Measurements from ENCODE around the gene SEC31B. TPM values are rescaled to one million over a fixed set of nuclear protein-coding genes. Genes with fewer than 3 reads are reported as not detected.

Gene SEC31B
- total RNA-seq, 4 donors from 2014 or later, result 12.7 to 24.9 (median 17.5) TPM

DNA sequence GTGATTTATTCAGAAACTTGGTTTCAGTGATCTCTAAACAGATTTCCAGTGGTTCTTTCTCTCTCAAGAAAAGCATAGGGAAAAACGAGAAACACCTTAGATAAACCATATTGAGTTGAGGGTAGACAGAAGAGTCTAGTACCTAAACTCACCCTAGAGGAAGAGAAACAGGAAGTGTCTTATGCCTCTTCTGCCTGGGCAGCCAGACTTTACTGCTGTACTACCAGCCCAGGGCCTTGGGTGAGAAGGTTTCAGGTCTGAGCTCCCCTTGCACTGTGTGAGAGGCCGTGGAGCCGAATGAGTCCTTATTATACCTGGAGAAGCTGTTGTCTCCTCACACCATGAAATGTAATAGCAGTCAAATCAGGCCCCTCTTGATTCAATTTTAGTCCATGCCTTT lies 34.3 kb upstream of the SEC31B start:
- no peak overlapping the region for H3K4me3 ChIP-seq
- no peaks in the 10 kb centered on the region for H3K9me3 ChIP-seq
- H3K27ac ChIP-seq, result no peak overlapping the region
- no peaks in the 10 kb centered on the region for H3K27me3 ChIP-seq
- DNase-seq (ENCODE audit: low spot score in 2 of 2), result no peak
- WGBS, 2 donors, result 95 to 99% methylated on average over 3 of the region's 3 CpGs
- TF ChIP-seq POLR2A (IDR thresholded peaks at IDR 0.05), result no peak
- TF ChIP-seq, protein P1, sequence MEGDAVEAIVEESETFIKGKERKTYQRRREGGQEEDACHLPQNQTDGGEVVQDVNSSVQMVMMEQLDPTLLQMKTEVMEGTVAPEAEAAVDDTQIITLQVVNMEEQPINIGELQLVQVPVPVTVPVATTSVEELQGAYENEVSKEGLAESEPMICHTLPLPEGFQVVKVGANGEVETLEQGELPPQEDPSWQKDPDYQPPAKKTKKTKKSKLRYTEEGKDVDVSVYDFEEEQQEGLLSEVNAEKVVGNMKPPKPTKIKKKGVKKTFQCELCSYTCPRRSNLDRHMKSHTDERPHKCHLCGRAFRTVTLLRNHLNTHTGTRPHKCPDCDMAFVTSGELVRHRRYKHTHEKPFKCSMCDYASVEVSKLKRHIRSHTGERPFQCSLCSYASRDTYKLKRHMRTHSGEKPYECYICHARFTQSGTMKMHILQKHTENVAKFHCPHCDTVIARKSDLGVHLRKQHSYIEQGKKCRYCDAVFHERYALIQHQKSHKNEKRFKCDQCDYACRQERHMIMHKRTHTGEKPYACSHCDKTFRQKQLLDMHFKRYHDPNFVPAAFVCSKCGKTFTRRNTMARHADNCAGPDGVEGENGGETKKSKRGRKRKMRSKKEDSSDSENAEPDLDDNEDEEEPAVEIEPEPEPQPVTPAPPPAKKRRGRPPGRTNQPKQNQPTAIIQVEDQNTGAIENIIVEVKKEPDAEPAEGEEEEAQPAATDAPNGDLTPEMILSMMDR (IDR thresholded peaks at IDR 0.05), result no peak
- TF ChIP-seq EP300 (IDR thresholded peaks at IDR 0.05), result no peak
- peaks cover 0 to 4% (median 0%) of the 10 kb centered on the region in 4 donors for H3K4me1 ChIP-seq
- H3K36me3 ChIP-seq, result peaks cover 0 to 75% (median 0%) of the 10 kb centered on the region in 3 donors

DNA sequence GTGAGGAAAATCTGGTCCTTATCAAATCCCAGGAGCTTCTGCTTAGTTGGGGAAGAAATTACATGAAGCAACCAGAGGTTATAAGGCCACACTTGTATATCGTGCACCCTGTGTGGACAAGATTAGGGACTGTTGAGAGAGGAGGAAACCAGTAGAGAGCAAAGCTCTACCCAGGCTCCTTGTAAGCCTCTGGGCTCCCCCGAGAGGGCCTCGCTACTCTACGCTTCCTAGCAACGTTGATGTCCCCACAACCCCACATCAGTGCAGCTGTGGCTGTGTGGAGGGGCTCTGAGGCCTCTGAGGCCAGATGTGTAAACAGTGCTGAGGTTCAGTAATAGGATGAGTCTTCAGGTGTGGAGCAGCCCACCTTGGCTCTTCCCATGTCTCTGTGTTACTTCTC lies 32.1 kb upstream of the SEC31B start:
- no peaks in the 10 kb centered on the region for H3K9me3 ChIP-seq
- no peak overlapping the region for H3K27ac ChIP-seq
- H3K4me3 ChIP-seq, result no peak overlapping the region
- peaks cover 0 to 4% (median 0%) of the 10 kb centered on the region in 4 donors for H3K4me1 ChIP-seq
- no peaks in the 10 kb centered on the region for H3K27me3 ChIP-seq
- WGBS, 2 donors, result 64 to 69% methylated on average over 5 of the region's 5 CpGs
- TF ChIP-seq EP300 (IDR thresholded peaks at IDR 0.05), result no peak
- TF ChIP-seq, protein P1 (IDR thresholded peaks at IDR 0.05), result no peak
- no peak for TF ChIP-seq POLR2A (IDR thresholded peaks at IDR 0.05)
- H3K36me3 ChIP-seq, result peaks cover 0 to 79% (median 7%) of the 10 kb centered on the region in 3 donors
- DNase-seq (ENCODE audit: low spot score in 2 of 2), result no peak

DNA sequence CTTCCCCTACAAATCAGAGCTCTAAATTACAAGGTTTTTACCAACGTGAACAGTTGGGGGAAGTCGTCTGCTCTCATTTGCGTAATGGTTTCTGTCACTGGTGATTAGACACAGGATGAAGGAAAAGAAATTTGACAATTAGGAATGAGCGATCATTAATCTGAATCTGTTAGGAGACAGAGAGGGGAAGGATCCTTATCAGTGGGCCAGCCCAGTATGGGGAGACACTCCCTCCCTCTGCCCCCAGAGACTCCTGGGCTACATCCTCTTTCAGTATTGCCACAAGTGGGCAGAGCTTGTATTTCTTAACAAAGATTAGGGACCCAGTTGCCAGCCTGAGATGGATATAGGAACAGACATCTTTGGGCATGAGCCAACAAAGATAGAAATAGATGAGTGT lies 31.5 kb upstream of the SEC31B start:
- H3K4me1 ChIP-seq, result peaks cover 0 to 4% (median 0%) of the 10 kb centered on the region in 4 donors
- H3K9me3 ChIP-seq, result no peaks in the 10 kb centered on the region
- no peak for DNase-seq (ENCODE audit: low spot score in 2 of 2)
- TF ChIP-seq EP300 (IDR thresholded peaks at IDR 0.05), result no peak
- TF ChIP-seq, protein P1 (IDR thresholded peaks at IDR 0.05), result no peak
- no peak for TF ChIP-seq POLR2A (IDR thresholded peaks at IDR 0.05)
- peaks cover 0 to 79% (median 12%) of the 10 kb centered on the region in 3 donors for H3K36me3 ChIP-seq
- 59 to 79% methylated on average over 4 of the region's 4 CpGs for WGBS, 2 donors
- no peak overlapping the region for H3K27ac ChIP-seq
- no peaks in the 10 kb centered on the region for H3K27me3 ChIP-seq
- no peak overlapping the region for H3K4me3 ChIP-seq

DNA sequence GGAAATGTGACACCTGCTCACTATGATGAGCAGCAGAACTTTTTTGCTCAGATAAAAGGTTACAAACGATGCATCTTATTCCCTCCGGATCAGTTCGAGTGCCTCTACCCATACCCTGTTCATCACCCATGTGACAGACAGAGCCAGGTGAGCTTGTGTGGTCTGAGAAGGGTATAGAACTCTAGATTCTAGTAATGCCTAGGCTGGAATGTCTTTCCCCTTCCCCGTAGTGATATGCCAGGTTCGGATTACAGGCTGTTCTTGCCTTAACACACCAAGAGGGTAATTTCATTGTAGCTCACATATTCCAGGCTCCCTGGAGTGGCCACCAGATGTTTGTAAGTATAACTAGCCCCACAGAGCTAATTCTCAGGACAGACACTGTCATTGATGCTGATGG lies 25.3 kb upstream of the SEC31B start:
- no peak for DNase-seq (ENCODE audit: low spot score in 2 of 2)
- no peaks in the 10 kb centered on the region for H3K9me3 ChIP-seq
- TF ChIP-seq POLR2A (IDR thresholded peaks at IDR 0.05) (no peak), EP300 (IDR thresholded peaks at IDR 0.05) (no peak)
- 89 to 97% methylated on average over 5 of the region's 5 CpGs for WGBS, 2 donors
- H3K36me3 ChIP-seq, result peaks cover 0 to 100% (median 40%) of the 10 kb centered on the region in 3 donors
- no peak overlapping the region for H3K27ac ChIP-seq
- H3K4me3 ChIP-seq, result no peak overlapping the region
- no peaks in the 10 kb centered on the region for H3K27me3 ChIP-seq
- no peaks in the 10 kb centered on the region for H3K4me1 ChIP-seq

DNA sequence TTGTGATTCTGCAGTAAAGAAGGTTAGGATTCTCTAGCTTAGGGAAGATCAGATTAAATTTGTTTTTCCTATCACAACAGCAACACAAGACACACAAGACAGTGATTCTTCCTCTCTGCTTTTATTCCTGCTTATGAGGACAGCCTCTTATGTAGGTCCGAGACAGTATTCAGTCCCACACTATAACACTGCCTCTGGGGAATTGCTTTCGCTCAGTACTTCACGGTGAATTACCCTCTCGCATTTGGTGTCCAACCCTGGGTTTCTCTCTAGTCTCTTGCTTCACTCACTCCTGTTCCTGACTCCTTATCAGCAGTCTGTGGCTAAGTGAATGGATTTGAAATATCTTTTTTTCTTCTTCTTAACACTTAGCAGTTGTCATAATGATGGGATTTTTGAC lies 17.8 kb upstream of the SEC31B start:
- TF ChIP-seq EP300 (IDR thresholded peaks at IDR 0.05) (no peak), POLR2A (IDR thresholded peaks at IDR 0.05) (no peak)
- TF ChIP-seq, protein P1 (IDR thresholded peaks at IDR 0.05), result no peak
- DNase-seq (ENCODE audit: low spot score in 2 of 2), result no peak
- 71 to 74% methylated on average over 4 of the region's 4 CpGs for WGBS, 2 donors
- H3K9me3 ChIP-seq, result no peaks in the 10 kb centered on the region
- no peak overlapping the region for H3K4me3 ChIP-seq
- H3K27me3 ChIP-seq, result no peaks in the 10 kb centered on the region
- H3K36me3 ChIP-seq, result peaks cover 0 to 51% (median 22%) of the 10 kb centered on the region in 3 donors
- H3K27ac ChIP-seq, result no peak overlapping the region
- H3K4me1 ChIP-seq, result peaks cover 0 to 31% (median 14%) of the 10 kb centered on the region in 4 donors

All from tibial nerve (tissue), 4 donors.